OCI-LY1 (cell line): ENCODE results near the gene EPB41L1.

Experiments used
- EZH2 ChIP-seq: fragments of 200-600 bp; sonication (generic), shearing (Covaris generic); IDR thresholded peaks from 2 replicates; pipeline ENCODE4 v1.8.0; 2017; ENCODE audit warnings: borderline replicate concordance, mixed run types, mild to moderate bottlenecking, antibody characterized with exemption, low read length, moderate library complexity, mixed read lengths
- TF ChIP-seq, protein P1 (sequence below): fragments of 200-600 bp; sonication (generic), shearing (Covaris generic); IDR thresholded peaks from 2 replicates; pipeline ENCODE4 v1.5.1; 2017; ENCODE audit warnings: mild to moderate bottlenecking, antibody characterized with exemption, low read length, moderate library complexity, mixed read lengths

- TF ChIP-seq, protein P1, sequence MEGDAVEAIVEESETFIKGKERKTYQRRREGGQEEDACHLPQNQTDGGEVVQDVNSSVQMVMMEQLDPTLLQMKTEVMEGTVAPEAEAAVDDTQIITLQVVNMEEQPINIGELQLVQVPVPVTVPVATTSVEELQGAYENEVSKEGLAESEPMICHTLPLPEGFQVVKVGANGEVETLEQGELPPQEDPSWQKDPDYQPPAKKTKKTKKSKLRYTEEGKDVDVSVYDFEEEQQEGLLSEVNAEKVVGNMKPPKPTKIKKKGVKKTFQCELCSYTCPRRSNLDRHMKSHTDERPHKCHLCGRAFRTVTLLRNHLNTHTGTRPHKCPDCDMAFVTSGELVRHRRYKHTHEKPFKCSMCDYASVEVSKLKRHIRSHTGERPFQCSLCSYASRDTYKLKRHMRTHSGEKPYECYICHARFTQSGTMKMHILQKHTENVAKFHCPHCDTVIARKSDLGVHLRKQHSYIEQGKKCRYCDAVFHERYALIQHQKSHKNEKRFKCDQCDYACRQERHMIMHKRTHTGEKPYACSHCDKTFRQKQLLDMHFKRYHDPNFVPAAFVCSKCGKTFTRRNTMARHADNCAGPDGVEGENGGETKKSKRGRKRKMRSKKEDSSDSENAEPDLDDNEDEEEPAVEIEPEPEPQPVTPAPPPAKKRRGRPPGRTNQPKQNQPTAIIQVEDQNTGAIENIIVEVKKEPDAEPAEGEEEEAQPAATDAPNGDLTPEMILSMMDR, result no peak
- no peak for TF ChIP-seq EZH2
Measured at GRCh38 chr20:36126836-36127527, 27.6 kb upstream of the EPB41L1 start.
